GM19324 (cell line): ENCODE results near the gene DSTYK.
"Not testable (repeated sequence)": the region's sequence is repeated elsewhere in the genome, so short reads cannot be mapped to it uniquely, and the experiment has no call there.

ENCODE experiments used
- ATAC-seq: cut with Tn5 transposase; IDR thresholded peaks from one replicate; pipeline ENCODE4 v1.9.1; 2021; ENCODE audit warnings: mild to moderate bottlenecking, moderate library complexity; ENCODE audit not compliant: unreplicated experiment, low FRiP score

Gene DSTYK

DNA sequence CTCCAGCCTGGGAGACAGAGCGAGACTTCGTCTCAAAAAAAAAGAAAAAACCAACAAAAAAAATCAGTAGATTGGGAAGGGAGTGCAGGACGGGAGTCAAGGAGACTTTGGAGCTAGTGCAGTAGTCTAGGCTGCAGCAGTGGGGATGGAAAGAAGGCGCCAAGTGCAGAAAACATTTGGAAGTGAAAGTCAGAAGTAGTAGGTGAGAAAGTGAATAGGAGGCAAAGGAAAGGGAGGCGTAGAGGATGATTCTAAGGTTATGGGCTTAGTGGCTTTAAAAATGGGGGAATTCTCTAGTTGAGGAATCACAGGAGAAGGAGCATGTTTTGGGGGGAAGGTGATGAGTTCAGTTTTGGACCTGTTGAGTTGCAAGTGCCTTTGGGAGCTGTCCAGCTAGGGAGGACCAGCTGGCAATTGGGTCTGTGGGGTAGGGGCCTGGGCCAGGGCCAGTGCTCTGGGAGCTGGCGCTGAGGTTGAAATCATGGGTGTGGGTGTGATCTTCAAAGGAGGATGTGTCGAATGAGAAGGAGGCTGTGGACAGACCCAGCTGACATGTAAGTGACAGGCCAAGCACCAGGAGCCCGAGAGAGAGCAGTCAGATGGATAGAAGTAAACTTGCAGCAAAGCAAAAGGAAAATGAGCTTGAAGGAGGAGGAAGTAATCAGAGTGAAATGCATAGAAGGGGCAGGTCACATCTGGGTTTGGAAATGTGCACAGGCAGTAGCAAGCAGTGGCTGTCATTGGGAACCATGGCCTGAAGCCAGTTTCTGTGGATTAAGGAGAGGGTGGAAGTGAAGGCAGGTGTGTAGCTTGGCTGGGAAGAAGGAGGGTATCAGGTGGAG is 32.1 kb upstream of the DSTYK start:
- ATAC-seq = no peak

DNA sequence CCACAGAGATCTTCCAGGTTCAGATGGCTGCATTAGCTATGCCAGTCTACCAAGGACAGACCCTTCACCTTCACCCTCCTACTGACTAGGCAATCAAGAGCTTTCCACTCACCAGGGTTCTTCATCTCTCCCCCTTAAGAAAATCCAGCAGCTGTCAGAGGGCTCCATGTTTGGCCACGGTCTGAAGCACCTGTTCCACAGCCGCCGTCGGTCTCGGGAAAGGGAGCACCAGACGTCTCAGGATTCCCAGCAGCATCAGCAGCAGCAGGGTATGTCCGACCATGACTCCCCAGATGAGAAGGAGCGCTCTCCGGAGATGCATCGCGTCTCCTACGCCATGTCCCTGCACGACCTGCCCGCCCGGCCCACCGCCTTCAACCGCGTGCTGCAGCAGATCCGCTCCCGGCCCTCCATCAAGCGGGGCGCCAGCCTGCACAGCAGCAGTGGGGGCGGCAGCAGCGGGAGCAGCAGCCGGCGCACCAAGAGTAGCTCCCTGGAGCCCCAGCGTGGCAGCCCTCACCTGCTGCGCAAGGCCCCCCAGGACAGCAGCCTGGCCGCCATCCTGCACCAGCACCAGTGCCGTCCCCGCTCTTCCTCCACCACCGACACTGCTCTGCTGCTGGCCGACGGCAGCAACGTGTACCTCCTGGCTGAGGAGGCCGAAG is 30.0 kb upstream of the DSTYK start:
- no peak for ATAC-seq

DNA sequence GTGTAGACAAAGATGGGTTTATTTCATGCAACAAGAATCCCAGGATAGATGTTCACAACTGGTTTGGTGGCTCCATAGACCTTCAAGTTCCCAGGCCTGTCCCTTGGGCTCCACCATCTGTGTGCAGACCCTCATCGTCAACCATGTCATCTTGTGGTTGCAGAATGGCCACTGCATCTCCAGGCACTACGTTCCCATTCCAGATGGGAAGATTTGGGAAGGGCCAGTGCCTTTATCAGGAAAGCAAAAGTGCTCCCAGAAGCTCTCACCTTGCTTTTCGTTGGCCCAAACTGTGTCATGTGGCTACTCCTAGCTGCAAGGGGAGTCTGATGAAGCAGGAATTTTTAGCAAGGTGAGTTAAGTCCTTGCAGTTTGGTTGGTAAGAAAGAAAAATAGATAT is 29.1 kb upstream of the DSTYK start:
- no peak for ATAC-seq

DNA sequence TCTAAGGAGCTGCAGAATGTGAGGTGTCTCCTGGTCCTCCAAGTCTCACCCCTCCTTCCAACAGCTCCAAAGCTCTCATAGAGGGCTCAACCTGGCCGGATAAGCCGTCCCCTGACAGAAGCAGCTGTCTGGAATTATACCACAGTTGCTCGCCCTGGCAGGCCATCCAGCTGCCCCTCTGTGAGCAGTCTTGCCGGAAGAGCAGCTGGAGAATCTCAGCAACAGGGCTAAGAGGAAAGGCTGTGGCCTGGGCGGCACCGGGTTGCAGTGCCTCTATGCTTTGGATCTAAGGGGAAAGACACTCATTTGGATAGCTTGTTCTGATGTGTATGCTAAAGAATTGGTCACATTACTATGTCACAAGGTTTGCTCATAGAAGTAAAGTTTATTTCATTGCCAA is 28.6 kb upstream of the DSTYK start:
- ATAC-seq = no peak

DNA sequence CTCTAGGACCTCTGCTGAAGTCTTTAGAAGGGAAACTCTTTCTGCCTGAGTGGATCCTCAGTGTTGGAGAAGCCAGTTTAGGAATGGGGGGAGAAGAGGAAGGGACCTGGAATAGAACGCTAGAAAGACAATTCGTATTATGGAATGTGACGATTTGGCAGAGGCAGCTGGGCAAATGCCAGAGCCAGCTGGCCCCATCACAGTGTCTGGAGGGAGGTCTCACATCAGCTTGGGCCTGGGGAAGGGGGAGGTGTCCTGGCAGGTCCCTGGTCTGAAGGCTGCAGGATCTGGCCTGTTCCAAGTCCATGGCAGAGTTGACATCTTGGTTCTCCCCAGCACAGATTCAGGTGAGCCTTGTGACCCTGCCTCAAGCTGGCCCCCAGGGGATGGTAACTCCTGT is 27.6 kb upstream of the DSTYK start:
- no peak for ATAC-seq

DNA sequence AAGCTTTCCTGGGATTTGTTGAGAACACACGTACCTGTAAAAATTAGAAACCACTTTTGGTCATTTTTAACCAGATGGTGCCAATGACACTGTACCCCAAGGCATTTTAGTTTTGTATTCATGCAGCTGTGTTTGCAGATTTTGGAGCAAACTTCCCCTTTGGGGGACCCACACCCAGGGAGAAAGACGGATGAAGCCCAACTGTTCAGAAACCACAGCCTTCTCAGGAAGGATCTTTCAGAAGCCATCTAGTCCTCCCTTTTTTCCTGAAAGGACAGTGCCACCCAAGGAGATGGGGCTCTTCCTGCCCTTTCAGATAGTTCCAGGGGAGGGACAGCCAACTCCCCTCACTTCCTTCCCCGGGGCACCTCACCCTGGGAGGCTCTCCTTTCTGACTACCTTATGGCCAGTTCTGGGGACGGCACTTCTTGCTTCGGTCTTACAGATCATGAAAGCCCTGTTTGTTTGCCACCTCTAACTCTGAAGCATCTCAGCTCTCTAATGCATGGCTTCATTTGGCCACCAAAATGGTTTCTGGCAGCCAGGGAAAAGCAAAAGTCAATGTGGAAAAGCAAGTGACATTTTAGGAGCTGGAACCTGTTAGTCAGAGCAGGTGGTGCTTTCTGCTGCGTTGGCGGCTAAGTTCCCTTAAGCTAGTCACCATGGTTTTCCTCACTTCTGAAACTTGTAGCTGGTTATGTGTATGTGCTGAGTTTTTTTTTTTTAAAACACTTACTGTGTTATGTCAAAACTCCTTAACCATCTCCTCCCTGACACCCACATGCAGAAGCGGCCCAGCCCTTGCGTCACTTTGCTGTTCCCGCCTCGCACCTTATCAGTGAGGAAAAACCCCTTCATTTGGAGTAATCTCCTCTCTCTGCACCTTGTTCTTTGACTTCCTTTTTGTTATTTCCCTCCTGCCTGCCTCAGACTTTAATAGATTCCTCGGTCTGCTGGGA is 26.3 kb upstream of the DSTYK start:
- ATAC-seq = no peak

DNA sequence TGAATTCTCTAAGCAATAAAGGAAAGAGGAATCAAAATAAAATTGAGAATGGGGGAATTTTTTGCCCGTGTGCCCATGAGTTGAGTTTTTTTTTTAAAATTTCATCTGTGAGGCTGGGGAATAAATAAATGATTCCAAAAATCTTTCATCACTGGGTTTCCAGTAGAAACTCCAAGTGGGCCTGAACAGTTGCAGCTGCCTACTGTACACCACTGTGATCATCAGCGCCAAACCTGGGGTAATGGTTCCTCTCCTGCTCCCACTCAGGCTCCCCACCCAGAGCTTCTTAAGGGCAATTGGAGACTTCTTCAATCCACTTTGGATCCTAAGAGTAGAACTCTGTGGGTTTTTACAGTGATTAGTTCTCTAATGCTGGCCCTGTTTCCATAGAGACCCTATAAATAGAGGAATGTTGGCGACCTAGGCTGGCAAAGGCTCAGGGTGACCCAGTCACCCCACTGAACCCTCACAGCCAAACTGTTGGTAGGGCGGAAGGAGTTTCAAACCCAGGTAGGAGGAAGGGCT is 25.5 kb upstream of the DSTYK start:
- no peak for ATAC-seq

DNA sequence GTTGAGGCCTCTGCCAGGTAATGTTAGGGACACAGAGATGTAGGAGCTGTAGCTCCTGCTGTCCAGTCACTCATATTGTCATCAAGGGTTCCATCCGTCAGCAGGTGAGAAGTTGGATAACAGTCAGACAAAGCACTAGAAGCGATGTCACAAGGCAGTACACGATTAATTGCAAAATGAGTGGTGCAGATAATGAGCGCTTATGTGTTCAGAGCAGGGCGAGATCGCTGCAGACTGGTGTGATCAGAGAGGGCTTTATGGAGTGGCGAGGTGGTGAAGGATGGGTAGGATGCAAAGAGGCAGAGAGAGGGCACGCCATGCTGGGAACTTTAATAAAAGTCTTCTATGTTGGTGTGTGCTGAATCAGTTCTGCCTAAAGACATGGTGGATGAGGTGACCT is 25.0 kb upstream of the DSTYK start:
- ATAC-seq = no peak

DNA sequence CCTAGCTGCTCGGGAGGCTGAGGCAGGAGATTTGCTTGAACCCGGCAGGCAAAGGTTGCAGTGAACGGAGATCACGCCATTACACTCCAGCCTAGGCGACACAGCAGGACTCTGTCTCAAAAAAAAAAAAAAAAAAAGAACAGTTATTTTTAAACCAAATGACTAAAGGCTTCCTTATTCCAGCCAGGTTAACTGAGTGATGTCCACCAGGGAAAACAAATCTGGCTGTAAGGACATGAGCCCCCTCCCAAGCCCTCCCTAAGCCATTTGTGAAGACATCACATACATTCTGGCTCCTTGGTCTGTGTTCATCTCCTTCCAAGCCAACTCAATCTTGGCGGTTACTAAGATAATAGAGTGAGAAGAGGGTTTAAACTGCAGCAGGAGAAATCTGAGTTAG is 24.4 kb upstream of the DSTYK start:
- ATAC-seq = no peak

DNA sequence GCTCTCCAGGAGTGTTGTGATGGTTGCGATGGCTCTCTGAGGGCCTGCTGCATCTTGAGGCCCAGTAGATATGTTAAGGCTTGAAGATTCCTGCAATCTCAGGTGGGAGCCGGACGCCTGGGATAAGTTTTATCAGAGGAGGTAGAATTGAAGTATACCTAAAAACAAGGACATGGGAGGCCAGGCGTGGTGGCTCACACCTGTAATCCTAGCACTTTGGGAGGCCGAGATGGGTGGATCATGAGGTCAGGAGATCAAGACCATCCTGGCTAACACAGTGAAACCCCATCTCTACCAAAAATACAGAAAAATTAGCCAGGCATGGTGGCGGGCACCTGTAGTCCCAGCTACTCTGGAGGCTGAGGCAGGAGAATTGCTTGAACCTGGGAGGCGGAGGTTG is 22.5 kb upstream of the DSTYK start:
- ATAC-seq = not testable (repeated sequence)

DNA sequence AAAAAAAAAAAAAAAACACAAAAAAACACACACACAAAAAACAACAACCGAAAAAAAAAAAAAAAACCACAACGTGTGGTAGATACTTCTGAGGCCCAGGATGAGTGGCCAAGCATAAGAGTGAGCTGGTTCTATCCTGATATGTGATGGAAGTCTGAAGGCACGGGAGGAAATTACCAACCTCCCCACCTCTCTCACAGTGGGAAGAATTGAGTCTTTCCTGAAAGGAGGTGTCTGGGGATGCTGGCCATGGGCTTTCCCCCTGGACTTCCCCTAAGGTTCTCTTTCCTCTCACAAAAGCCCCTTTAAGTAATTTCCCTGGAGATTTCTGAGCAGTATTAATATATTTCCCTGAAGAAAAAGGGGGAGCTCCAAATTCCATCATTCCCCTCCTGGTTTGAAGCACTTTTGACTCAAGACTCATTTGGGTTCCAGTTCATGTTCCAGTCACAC is 21.5 kb upstream of the DSTYK start:
- no peak for ATAC-seq

DNA sequence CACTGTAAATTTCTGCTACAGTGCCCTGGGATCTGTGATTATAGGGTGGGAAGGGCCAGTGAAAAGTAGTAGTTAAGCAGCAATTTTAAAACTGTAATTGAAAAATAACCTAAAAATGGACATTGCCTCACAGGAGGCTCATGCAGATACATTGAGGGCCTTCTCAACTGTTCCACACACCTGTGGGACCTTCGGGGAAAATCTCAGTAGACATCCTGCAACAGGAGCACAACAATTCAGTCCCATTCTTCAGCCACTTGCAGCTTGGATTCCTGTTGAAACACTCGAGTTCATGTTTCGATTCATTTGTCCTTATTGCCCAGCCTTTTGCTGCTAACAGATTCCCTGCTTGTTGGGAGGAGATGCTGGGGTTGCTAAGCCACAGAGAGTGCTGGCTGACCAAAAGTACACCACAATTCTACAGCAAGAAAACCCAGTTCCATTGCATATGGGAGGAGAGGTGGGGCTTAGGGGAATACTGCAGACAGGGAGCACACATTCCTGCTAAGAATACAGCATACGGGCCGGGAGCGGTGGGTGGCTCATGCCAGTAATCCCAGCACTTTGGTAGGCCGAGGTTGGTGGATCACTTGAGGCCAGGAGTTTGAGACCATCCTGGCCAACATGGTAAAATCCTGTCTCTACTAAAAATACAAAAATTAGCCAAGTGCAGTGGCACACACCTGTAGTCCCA is 20.8 kb upstream of the DSTYK start:
- ATAC-seq = no peak

DNA sequence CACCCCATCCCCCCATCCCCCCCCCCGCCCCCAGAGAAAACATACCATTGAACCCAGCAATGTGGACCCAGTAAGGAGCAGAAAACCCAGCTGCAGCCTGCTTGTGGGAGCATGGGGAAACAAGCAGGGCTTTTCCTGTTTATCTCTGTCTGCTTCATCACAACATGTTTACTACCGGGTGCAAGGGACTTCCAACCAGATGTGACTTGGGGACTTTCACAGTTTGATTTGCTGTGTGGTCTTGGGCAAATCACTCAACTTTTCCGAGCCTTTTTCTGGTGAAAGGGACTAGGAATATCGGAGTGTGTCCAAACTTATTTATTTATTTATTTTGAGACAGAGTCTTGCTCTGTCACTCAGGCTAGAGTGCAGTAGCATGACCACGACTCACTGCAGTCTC is 19.5 kb upstream of the DSTYK start:
- no peak for ATAC-seq

DNA sequence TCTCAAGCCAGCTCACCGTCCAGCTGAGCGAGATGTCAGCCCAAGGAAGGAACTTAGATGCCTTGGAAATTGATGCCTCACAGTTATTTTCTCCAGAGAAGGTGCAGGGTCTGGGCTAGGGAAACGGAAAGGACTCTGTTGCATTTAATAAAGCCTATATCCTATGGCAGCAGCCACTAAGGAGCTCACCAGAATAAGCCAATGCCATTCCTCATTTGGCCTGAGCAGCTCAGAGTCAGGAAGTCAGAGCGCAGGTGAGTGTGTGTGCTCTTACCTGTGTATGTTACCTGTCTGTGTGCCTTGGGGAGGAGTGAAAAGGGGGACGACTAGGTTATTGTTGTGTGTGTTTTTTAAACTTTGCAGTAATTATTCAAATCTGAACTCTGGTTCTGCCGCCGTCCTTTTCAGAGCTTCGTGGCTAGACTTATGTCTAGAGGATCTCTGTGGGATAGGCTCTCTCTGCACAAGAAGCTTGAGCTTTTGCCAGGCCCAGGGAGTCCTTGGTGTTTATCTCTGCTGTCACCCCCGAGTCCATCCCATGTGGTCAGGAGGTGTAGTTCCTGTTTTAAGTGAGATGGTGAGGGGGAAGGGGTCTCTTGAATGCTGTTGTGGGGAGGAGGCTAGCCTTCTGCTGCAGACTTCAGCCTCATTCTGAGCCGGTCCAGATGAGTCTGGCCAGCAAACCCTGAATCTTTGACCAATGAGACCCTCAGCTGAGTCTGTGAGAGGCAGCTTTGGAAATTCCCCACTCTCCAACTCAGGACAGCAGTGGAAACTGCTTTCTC is 18.6 kb upstream of the DSTYK start:
- no peak for ATAC-seq

DNA sequence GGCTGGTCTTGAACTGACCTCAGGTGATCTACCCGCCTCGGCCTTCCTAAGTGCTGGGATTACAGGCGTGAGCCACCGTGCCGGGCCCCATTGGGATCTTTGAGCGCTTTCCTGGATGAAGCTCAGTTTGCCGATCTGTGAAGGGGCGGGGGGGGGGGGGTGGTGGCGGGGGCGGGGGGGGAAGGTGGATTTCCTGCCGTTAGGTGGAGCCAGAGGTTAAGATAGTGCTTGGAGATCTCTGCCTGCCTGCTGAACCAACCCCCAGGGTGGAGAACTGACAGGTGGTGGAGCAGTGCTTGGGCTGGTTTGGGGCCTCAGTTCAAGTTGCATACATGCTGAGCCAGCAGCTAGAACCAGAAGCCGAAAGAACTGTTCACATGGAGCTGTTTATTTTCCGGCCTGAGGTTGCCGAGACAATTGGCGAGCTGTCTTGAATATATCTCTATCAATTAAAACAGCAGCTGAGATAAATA is 17.9 kb upstream of the DSTYK start:
- no peak for ATAC-seq

DNA sequence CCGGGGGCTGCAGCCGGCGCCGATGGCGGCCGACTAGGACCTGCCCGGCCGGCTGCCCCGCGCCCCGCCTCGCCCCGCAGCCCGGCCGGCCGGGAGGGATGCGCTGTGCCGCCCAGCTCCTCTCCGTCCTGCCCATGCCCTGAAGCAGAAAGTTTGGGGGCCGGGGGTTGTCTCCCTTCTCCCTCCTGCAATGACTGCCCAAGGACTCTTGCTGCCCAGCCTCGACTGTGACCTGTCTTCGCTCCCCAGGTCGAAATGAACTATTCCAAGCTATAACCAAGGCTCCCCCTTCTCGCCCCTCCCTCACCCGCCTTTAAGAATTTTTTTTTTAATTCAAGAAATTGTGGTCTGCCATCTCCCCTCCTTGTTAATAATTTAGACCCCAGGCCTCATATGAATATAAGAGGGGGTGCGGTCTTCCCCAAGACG is 16.6 kb upstream of the DSTYK start:
- ATAC-seq = no peak

DNA sequence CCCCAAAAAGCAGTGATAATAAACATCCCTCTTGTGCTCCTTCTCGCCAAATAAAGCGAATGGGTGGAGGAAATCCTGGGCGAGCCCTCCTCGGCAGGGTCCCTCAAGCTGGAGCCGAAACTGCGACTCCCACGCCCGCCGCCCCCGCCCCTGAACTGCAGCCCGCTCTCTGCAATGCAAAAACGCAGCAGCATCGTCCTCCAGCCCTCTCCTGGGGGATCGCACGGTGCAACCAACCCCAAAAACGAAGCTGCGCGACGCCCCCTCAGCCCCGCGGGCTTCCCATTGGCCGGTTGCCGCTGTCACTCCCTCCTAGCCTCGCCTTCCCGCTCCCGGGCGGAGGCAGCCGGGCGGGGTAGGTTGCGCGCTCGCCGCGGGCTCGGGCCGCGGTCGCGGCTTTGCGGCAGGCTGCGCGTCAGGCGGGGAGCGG is 16.1 kb upstream of the DSTYK start, which contains the start of gene TMCC2:
Gene TMCC2, plus strand, starts transcription at position 363 of the 430 bp plus-strand sequence. CDS start 619 bp downstream, outside the sequence.
- ATAC-seq = no peak

DNA sequence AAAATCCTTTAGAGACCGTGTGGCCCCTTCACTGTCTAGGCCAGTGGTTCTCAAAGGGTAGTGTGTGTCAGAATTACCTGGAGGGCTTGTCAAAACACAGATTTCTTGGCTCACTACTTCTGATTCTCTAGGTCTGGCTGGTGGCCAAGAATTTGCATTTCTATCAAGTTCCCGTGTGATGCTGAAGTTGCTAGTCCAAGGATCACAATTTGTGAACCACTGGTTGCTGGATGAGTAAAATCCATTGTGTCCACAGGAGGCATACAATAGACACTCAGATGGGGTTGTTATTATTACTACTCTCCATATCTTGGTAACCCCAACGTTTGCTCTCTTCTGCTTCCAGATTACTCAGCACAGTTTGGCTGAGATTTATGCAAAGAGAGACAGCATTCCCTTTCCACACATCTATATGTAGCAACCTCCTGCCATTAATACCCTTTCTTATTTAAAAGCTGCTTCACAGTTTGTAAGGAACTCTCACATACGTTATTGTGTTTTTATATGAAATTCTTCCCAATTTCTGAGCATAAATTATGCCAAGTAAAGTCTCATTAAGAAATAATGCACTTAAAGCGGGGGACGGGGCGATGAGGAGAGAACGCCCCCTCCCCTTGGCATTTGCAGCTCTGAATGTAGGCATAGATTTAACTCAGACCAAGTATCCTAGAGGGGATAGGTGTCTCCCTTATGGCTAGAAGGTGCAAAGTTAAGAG is 15.5 kb upstream of the DSTYK start:
- ATAC-seq = no peak
